Hepatocyte (in vitro differentiated cells): ENCODE measurements around the gene MEP1A. TPM values are rescaled to one million over a fixed set of nuclear protein-coding genes. Genes with fewer than 3 reads are reported as not detected.
"Not testable (repeated sequence)": the region's sequence is repeated elsewhere in the genome, so short reads cannot be mapped to it uniquely, and the experiment has no call there.

Source experiments
- DNase-seq: peaks from one replicate; pipeline ENCODE4 v3.0.0-alpha.2; 2016; ENCODE audit warnings: low spot score
- H2AFZ ChIP-seq: fragments of 200-600 bp; sonication (generic); 2 replicates; pipeline ENCODE4 v1.6.0; 2016; ENCODE audit warnings: antibody characterized with exemption, mild to moderate bottlenecking
- H3K27ac ChIP-seq: fragments of 200-600 bp; sonication (generic); 2 replicates; pipeline ENCODE4 v1.5.1; 2016; ENCODE audit warnings: mild to moderate bottlenecking
- H3K27me3 ChIP-seq: fragments of 200-600 bp; sonication (generic); 2 replicates; pipeline ENCODE4 v1.6.1; 2016
- H3K36me3 ChIP-seq: fragments of 200-600 bp; sonication (generic); replicated peaks from 2 replicates; pipeline ENCODE4 v1.5.1; 2016; ENCODE audit warnings: low read depth; ENCODE audit not compliant: insufficient read depth
- H3K4me1 ChIP-seq: fragments of 200-600 bp; sonication (generic); 2 replicates; pipeline ENCODE4 v1.5.1; 2016; ENCODE audit warnings: mild to moderate bottlenecking, moderate library complexity; ENCODE audit not compliant: insufficient read depth
- H3K4me2 ChIP-seq: fragments of 200-600 bp; sonication (generic); 2 replicates; pipeline ENCODE4 v1.6.0; 2016
- H3K4me3 ChIP-seq: fragments of 200-600 bp; sonication (generic); 2 replicates; pipeline ENCODE4 v1.5.1; 2016; ENCODE audit warnings: mild to moderate bottlenecking
- H3K79me2 ChIP-seq: fragments of 200-600 bp; sonication (generic); 2 replicates; pipeline ENCODE4 v1.6.0; 2017; ENCODE audit warnings: mild to moderate bottlenecking
- H3K9me2 ChIP-seq: fragments of 200-600 bp; sonication (generic); replicated peaks from 2 replicates; pipeline ENCODE4 v1.6.0; 2017; ENCODE audit warnings: mild to moderate bottlenecking; ENCODE audit not compliant: insufficient read depth
- H3K9me3 ChIP-seq: fragments of 200-600 bp; sonication (generic); 2 replicates; pipeline ENCODE4 v1.5.1; 2016; ENCODE audit warnings: low read depth, mild to moderate bottlenecking
- H4K20me1 ChIP-seq: fragments of 200-600 bp; sonication (generic); 2 replicates; pipeline ENCODE4 v1.6.0; 2016; ENCODE audit warnings: mild to moderate bottlenecking; ENCODE audit not compliant: insufficient read depth, poor library complexity, severe bottlenecking
- EZH2 ChIP-seq: fragments of 200-600 bp; sonication (generic); IDR thresholded peaks from 2 replicates; pipeline ENCODE4 v1.6.1; 2016; ENCODE audit warnings: antibody characterized with exemption, mild to moderate bottlenecking, borderline replicate concordance
- EZH2phosphoT487 ChIP-seq: fragments of 200-600 bp; sonication (generic); IDR thresholded peaks from one replicate; pipeline ENCODE4 v1.6.1; 2018; ENCODE audit warnings: antibody characterized with exemption, mild to moderate bottlenecking, low read depth, moderate library complexity; ENCODE audit not compliant: unreplicated experiment, severe bottlenecking
- WGBS: methylation state at CpG from one replicate; pipeline ENCODE4 v1.1.6; 2016; ENCODE audit warnings: low lambda C conversion rate; ENCODE audit errors: missing lambda C conversion rate; 5-methylcytosine and 5-hydroxymethylcytosine counted together
- polyA plus RNA-seq: library from polyadenylated mRNA; unstranded; fragments of >200 nt; fragmentation: Nextera tagmentation; extraction: Ambion mirVana; gene quantifications from 2 replicates; pipeline ENCODE4 v1.2.1, GENCODE V29; 2016
- total RNA-seq: library from RNA; depleted of rRNA; stranded (reverse); fragments of >200 nt; gene quantifications from 2 replicates; pipeline ENCODE4 v1.2.3, GENCODE V29; 2014
- TF ChIP-seq, protein P1 (sequence below): fragments of 200-600 bp; sonication (generic); IDR thresholded peaks from 2 replicates; pipeline ENCODE4 v1.5.1; 2016; ENCODE audit warnings: antibody characterized with exemption, mild to moderate bottlenecking; ENCODE audit not compliant: poor library complexity

MEP1A gene, protein sequence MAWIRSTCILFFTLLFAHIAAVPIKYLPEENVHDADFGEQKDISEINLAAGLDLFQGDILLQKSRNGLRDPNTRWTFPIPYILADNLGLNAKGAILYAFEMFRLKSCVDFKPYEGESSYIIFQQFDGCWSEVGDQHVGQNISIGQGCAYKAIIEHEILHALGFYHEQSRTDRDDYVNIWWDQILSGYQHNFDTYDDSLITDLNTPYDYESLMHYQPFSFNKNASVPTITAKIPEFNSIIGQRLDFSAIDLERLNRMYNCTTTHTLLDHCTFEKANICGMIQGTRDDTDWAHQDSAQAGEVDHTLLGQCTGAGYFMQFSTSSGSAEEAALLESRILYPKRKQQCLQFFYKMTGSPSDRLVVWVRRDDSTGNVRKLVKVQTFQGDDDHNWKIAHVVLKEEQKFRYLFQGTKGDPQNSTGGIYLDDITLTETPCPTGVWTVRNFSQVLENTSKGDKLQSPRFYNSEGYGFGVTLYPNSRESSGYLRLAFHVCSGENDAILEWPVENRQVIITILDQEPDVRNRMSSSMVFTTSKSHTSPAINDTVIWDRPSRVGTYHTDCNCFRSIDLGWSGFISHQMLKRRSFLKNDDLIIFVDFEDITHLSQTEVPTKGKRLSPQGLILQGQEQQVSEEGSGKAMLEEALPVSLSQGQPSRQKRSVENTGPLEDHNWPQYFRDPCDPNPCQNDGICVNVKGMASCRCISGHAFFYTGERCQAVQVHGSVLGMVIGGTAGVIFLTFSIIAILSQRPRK
- total RNA-seq (93.4 and 94.2 TPM in 2 replicates), polyA plus RNA-seq (38.9 and 62.8 TPM in 2 replicates)

DNA sequence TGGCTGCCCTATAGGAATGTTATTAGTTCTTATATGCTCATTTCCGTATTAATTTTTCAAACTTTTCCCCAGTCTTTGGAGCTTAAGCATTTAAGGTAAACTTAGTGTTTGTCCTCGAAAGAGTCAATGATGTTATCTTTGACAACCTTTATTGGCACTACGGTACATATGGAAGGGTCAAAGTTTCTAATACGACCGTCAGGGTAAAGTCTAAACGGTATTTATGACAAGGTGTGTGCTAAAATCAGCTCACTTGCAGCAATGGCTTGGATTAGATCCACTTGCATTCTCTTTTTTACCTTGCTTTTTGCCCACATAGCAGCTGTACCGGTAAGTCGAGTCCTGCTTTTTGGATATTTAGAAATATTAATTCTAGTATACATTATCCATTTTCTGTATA is at the start of gene MEP1A:
Gene MEP1A (plus strand): TSS at position 252 of the 400 bp plus-strand sequence. CDS start 10 bp downstream, at position 262.
- Histone ChIP-seq H3K79me2 (peaks cover 13% of the 10 kb centered on the region), H3K9me3 (no peaks in the 10 kb centered on the region), H3K4me2 (peak within 1 kb of the TSS; percentile 67), H3K9me2 (no peaks in the 10 kb centered on the region), H4K20me1 (no peaks in the 10 kb centered on the region), H3K27ac (peak within 1 kb of the TSS; percentile 51), H3K4me3 (peak within 1 kb of the TSS; percentile 22), H3K36me3 (no peaks in the 10 kb centered on the region), H3K27me3 (no peaks in the 10 kb centered on the region), H2AFZ (no peak within 1 kb of the TSS), H3K4me1 (peaks cover 4% of the 10 kb centered on the region)
- DNase-seq: peak; percentile 28
- TF ChIP-seq EZH2phosphoT487: no peak
- WGBS: 49% methylated on average over 8 of the region's 8 CpGs

DNA sequence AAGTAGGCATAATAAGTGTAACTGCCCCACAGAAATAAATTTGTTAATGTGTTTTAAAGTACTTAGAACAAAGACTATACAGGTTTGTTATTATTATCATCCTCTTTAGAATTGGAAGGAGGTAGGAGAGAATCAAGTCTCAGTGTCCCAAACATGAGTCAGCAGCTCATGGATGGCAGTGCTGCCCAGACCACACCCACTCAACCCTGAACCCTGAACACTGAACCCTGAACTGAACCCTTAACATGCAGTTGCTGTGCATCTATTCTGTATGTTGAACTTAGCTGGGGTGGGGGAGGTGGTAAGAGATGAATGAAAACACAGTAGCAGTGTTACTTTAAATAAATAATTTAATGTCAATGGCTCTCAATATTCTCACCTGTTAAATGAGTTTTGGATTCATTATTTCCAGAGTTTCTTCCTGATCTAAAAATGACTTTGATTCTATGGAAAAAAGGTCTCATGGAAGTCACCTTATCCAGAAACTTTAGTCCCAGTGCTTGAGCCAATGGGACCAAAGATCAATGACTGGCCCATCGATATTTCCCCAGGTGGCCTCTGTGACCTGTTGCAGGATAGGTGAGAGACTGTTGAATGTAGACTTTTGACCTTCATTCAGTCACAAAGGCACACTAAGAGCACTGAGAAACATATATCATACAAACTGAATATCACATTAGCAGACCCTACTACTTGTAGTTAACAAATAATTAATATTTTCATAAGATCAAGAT is 49.6 kb upstream of the MEP1A start:
- no peak overlapping the region for H3K4me2 ChIP-seq
- H3K36me3 ChIP-seq: no peaks in the 10 kb centered on the region
- no peaks in the 10 kb centered on the region for H3K27me3 ChIP-seq
- H3K9me2 ChIP-seq: no peaks in the 10 kb centered on the region
- H4K20me1 ChIP-seq: no peaks in the 10 kb centered on the region
- no peak for DNase-seq
- no peaks in the 10 kb centered on the region for H3K79me2 ChIP-seq
- H3K27ac ChIP-seq: no peak overlapping the region
- peaks cover 4% of the 10 kb centered on the region for H3K4me1 ChIP-seq
- WGBS: 87% methylated on average over 1 of the region's 1 CpG
- H3K4me3 ChIP-seq: no peak overlapping the region
- no peaks in the 10 kb centered on the region for H3K9me3 ChIP-seq
- no peak overlapping the region for H2AFZ ChIP-seq
- TF ChIP-seq EZH2 (no peak), EZH2phosphoT487 (no peak)
- TF ChIP-seq, protein P1, sequence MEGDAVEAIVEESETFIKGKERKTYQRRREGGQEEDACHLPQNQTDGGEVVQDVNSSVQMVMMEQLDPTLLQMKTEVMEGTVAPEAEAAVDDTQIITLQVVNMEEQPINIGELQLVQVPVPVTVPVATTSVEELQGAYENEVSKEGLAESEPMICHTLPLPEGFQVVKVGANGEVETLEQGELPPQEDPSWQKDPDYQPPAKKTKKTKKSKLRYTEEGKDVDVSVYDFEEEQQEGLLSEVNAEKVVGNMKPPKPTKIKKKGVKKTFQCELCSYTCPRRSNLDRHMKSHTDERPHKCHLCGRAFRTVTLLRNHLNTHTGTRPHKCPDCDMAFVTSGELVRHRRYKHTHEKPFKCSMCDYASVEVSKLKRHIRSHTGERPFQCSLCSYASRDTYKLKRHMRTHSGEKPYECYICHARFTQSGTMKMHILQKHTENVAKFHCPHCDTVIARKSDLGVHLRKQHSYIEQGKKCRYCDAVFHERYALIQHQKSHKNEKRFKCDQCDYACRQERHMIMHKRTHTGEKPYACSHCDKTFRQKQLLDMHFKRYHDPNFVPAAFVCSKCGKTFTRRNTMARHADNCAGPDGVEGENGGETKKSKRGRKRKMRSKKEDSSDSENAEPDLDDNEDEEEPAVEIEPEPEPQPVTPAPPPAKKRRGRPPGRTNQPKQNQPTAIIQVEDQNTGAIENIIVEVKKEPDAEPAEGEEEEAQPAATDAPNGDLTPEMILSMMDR: no peak

DNA sequence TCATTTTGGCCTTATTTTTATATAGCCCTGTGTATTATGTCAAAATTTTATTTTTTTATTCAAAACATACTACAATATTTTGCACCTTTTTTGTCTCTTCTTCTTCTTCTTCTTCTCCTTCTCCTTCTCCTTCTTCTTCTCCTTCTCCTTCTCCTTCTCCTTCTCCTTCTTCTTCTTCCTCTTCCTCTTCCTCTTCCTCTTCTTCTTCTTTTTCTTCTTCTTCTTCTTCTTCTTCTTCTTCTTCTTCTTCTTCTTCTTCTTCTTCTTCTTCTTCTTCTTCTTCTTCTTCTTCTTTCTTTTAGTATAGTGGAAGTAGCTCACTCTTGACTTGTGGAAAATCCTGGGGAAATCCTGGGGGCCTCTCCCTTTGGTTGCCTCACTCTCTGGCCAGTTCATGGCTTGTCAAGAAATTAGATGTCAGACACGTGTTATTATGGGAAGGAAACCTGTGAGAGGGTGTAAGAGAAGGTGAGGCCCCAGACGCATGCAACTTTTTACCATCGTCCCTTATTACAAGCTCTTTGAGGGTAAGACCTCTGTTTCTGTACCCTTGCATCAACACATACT is 48.9 kb upstream of the MEP1A start:
- not testable (repeated sequence) for H2AFZ ChIP-seq, H3K9me2 ChIP-seq, H4K20me1 ChIP-seq, H3K36me3 ChIP-seq, H3K27ac ChIP-seq, H3K4me1 ChIP-seq, H3K9me3 ChIP-seq, DNase-seq, H3K4me3 ChIP-seq, H3K4me2 ChIP-seq, H3K27me3 ChIP-seq, H3K79me2 ChIP-seq
- WGBS: 94% methylated on average over 3 of the region's 3 CpGs

DNA sequence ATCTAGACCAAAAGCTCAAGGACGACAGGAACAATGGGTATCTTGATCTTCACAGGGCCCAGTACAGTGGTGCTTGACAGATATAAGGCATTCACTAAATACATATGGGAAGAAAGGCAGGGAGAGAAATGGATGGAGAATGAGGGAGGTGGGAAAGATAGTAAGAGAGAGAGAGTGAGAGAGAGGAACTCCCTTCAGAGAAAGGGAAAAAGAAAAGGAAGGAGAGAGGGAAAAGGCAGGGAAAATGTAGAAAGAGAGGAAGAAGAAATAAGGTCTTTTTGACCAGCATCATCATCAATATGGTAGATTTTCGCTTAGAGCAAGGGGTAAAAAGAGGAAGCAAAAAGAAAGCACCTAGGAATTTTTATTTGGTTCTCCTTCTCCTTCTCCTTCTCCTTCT is 47.2 kb upstream of the MEP1A start:
- no peak for DNase-seq
- Histone ChIP-seq H3K9me3 (no peaks in the 10 kb centered on the region), H3K4me3 (no peak overlapping the region), H4K20me1 (no peaks in the 10 kb centered on the region), H3K27me3 (no peaks in the 10 kb centered on the region), H3K4me2 (no peak overlapping the region), H2AFZ (no peak overlapping the region), H3K9me2 (no peaks in the 10 kb centered on the region), H3K36me3 (no peaks in the 10 kb centered on the region), H3K4me1 (peaks cover 4% of the 10 kb centered on the region), H3K27ac (no peak overlapping the region), H3K79me2 (no peaks in the 10 kb centered on the region)
- WGBS: 81% methylated on average over 2 of the region's 2 CpGs
- no peak for TF ChIP-seq EZH2
- TF ChIP-seq, protein P1: no peak
- TF ChIP-seq EZH2phosphoT487: no peak
